PFSK-1 (cell line): ENCODE results near the gene HNRNPA1.

Experiments
- FOXP2 ChIP-seq: optimal IDR thresholded peaks from 2 replicates; pipeline ENCODE3; 2011; ENCODE audit warnings: borderline replicate concordance, control low read depth, inconsistent platforms; ENCODE audit not compliant: insufficient read depth; ENCODE audit errors: extremely low read length, extremely low read depth
- POLR2AphosphoS5 ChIP-seq: IDR thresholded peaks from 2 replicates; pipeline ENCODE4 v1.6.1; 2012; ENCODE audit warnings: low read depth, mild to moderate bottlenecking, control low read depth, low read length, moderate library complexity
- TAF1 ChIP-seq: IDR thresholded peaks from 2 replicates; pipeline ENCODE4 v1.6.1; 2012; ENCODE audit warnings: low read length, control low read depth, borderline replicate concordance; ENCODE audit not compliant: insufficient read depth

DNA sequence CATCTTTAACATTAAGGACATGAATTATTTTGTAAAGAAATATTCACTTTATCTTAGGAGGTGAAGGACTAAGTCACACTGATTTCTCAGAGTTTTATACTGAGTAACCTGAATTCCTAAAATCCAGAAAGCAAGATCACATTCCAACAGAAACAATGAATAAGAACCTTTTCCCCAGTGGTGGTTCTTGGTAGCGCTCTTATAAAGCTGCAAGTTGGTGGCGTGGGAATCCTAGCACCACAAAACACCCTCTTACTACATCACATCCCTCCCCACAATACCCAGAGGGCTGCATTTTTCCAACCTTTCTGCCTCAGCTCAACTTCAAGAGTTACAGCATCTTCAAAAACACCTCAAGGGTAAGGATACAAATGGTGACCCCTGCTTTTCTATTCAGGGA, 47.7 kb upstream of the HNRNPA1 start:
- TF ChIP-seq FOXP2: no peak
- TF ChIP-seq POLR2AphosphoS5: no peak
- no peak for TF ChIP-seq TAF1
